ENCODE results near the gene FZD1.

GRCh38 chr7:91230503-91230902 lies 33.7 kb upstream of the FZD1 start:
- TF ChIP-seq CTCF (IDR thresholded peaks at IDR 0.05) (no peak), POLR2A (IDR thresholded peaks at IDR 0.05) (no peak)
